Activated T-helper 17 cell treated with anti-CD3 and anti-CD28 coated beads, Interleukin-2, amount 50 U/mL, for 72 hours (primary cell): ENCODE data around the gene RPH3AL. TPM values are rescaled to one million over a fixed set of nuclear protein-coding genes. Genes with fewer than 3 reads are reported as not detected.
A peak's percentile ranks its signal among the peaks of the same experiment; 100 is the strongest.
"Not testable (repeated sequence)": the region's sequence is repeated elsewhere in the genome, so short reads cannot be mapped to it uniquely, and the experiment has no call there.

ENCODE experiments used
- ATAC-seq: fragments of 150-1000 bp; cut with Tn5 transposase; replicated peaks from 2 replicates; pipeline ENCODE4 v1.10.0; 2021; ENCODE audit warnings: mild to moderate bottlenecking, moderate library complexity
- H3K27ac Mint-ChIP-seq: one replicate; pipeline ENCODE4 v1.8.0; 2022; ENCODE audit warnings: mixed read lengths
- H3K27me3 Mint-ChIP-seq: one replicate; pipeline ENCODE4 v1.8.0; 2022; ENCODE audit warnings: mixed read lengths
- H3K36me3 Mint-ChIP-seq: one replicate; pipeline ENCODE4 v1.8.0; 2022; ENCODE audit warnings: low read depth, mild to moderate bottlenecking, mixed read lengths
- H3K4me1 Mint-ChIP-seq: one replicate; pipeline ENCODE4 v1.8.0; 2022; ENCODE audit warnings: mixed read lengths
- H3K4me3 Mint-ChIP-seq: one replicate; pipeline ENCODE4 v1.8.0; 2022; ENCODE audit warnings: mild to moderate bottlenecking, mixed read lengths
- H3K9me3 Mint-ChIP-seq: one replicate; pipeline ENCODE4 v1.8.0; 2022; ENCODE audit warnings: mixed read lengths
- total RNA-seq, 2 donors: library from RNA; stranded (reverse); gene quantifications; one replicate each; pipeline ENCODE4 v1.2.3, GENCODE V29; 2022

The RPH3AL gene
- total RNA-seq, 2 donors from 2014 or later, result 1.9 to 2.5 TPM

DNA sequence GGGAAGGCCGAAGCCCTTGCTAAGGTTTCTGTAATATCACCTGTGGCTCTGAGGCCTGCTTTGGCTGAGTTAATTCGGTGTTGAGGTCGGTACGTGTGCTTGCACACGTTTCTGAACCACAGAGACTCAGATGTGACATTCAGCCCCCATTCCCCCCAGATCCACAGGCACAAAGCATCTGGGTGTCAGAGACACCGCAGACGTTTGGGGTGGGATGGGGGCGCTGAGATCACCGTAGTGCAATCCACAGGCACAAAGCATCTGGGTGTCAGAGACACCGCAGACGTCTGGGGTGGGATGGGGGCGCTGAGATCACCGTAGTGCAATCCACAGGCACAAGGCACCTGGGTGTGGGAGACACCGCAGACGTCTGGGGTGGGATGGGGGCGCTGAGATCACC is 151.3 kb downstream of the RPH3AL start:
- not testable (repeated sequence) for H3K4me3 Mint-ChIP-seq, ATAC-seq, H3K4me1 Mint-ChIP-seq, H3K9me3 Mint-ChIP-seq, H3K27ac Mint-ChIP-seq, H3K36me3 Mint-ChIP-seq
- peaks cover 19% of the 10 kb centered on the region for H3K27me3 Mint-ChIP-seq

GRCh38 chr17:200586-200985 is 152.0 kb downstream of the RPH3AL start:
- Mint-ChIP-seq H3K4me1 (no peaks in the 10 kb centered on the region), H3K4me3 (no peak overlapping the region), H3K27me3 (peaks cover 19% of the 10 kb centered on the region), H3K36me3 (no peaks in the 10 kb centered on the region), H3K27ac (peak overlapping the region; percentile 33), H3K9me3 (no peaks in the 10 kb centered on the region)
- ATAC-seq, result no peak

DNA sequence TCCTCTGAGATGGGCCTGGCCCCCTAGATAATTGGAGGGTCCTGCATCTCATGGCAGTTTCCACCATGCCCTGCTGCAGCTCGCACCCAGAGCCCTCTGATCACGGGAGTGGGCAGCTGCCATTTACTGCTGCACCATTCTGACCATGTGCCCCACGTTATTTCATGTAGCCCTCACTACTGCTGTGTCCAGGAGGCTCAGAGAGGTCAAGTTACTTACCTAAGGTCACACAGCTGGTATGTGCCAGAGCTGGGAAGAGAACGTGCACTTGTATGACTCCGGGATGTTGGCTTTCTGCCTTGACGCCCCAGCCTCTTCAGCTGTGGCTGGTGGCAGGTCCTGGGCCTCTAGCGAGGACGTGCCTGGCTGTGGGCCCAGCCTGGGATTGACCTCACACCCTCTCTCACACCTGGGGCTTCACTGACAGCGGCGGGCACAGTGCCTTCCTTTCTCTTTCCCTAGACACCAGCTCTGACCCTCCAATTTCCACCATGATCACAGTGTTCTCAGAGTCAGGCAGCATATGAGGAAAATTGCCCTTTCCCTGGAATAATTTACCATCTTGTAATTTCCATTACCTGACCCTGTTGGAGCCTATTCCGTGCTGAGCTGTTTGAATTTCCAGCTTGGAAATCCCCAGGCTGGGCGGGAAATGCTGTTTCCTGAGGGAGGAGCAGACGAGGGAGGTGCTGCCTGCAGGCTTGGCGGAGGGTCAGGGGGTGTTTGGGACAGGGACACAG is 152.6 kb downstream of the RPH3AL start:
- H3K9me3 Mint-ChIP-seq, result no peaks in the 10 kb centered on the region
- H3K4me1 Mint-ChIP-seq, result no peaks in the 10 kb centered on the region
- H3K36me3 Mint-ChIP-seq, result no peaks in the 10 kb centered on the region
- peaks cover 19% of the 10 kb centered on the region for H3K27me3 Mint-ChIP-seq
- no peak overlapping the region for H3K4me3 Mint-ChIP-seq
- peak overlapping the region; percentile 33 for H3K27ac Mint-ChIP-seq
- ATAC-seq, result no peak

- ATAC-seq, result no peak
- Mint-ChIP-seq H3K4me3 (no peak overlapping the region), H3K27me3 (peaks cover 19% of the 10 kb centered on the region), H3K36me3 (no peaks in the 10 kb centered on the region), H3K9me3 (no peaks in the 10 kb centered on the region), H3K4me1 (no peaks in the 10 kb centered on the region), H3K27ac (peak overlapping the region; percentile 38)
Observed at GRCh38 chr17:199191-199604, 153.4 kb downstream of the RPH3AL start.

GRCh38 chr17:198225-198624 is 154.4 kb downstream of the RPH3AL start:
- not testable (repeated sequence) for H3K36me3 Mint-ChIP-seq, H3K4me3 Mint-ChIP-seq, H3K9me3 Mint-ChIP-seq, H3K4me1 Mint-ChIP-seq, H3K27ac Mint-ChIP-seq, ATAC-seq
- peaks cover 15% of the 10 kb centered on the region for H3K27me3 Mint-ChIP-seq

DNA sequence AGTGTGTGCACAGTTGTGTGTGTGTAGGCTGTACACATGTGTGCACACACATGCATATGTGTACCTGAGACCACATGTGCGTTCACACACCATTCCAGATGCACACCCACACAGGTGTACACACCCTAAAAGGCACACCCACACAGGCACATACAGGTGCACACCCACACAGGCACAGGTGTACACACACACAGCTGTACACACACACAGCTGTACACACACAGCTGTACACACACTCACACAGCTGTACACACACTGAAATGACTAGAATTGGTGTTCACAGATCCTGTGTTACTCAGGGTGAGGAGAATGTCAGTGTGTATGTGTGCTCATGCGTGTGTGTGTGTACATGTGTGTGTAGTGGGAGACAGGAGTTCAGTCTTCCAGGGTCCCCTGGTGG is 155.3 kb downstream of the RPH3AL start:
- H3K27me3 Mint-ChIP-seq, result peaks cover 15% of the 10 kb centered on the region
- no peak for ATAC-seq
- no peak overlapping the region for H3K27ac Mint-ChIP-seq
- H3K4me3 Mint-ChIP-seq, result no peak overlapping the region
- no peaks in the 10 kb centered on the region for H3K4me1 Mint-ChIP-seq
- H3K9me3 Mint-ChIP-seq, result no peaks in the 10 kb centered on the region
- no peaks in the 10 kb centered on the region for H3K36me3 Mint-ChIP-seq

DNA sequence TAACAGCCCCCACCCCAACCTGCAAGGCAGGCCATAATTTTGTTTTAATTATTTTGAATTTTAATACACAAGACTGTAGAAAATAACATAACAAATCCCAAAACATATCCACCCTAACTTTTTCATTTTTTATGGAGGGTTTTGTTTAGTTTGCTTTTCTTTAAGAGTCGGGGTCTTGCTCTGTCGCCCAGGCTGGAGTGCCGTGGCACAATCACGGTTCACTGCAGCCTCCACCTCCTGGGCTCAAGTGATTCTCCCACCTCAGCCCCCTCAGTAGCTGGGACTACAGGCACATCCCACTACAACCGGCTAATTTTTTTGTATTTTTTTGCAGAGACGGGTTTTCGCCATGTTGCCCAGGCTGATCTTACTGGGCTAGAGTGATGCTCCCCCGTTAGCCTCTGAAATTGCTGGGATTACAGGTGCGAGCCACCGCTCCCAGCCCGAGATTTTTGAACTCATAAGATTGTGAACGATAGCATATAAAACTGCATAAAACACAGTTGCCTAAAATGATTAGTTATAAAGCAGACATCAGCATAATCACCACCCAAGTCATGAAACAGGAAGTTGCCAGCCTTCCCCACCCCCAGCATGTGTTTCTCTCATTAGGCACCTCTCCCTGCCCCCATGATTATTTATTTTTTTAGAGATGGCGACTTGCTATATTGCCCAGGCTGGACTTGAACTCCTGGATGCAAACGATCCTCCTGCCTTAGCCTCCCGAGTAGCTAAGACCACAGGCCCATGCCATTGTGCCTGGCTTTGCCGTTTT is 157.6 kb downstream of the RPH3AL start:
- no peaks in the 10 kb centered on the region for H3K9me3 Mint-ChIP-seq
- H3K36me3 Mint-ChIP-seq, result no peaks in the 10 kb centered on the region
- peaks cover 12% of the 10 kb centered on the region for H3K27me3 Mint-ChIP-seq
- H3K4me1 Mint-ChIP-seq, result no peaks in the 10 kb centered on the region
- ATAC-seq, result no peak
- H3K27ac Mint-ChIP-seq, result no peak overlapping the region
- H3K4me3 Mint-ChIP-seq, result no peak overlapping the region

GRCh38 chr17:193841-194806 is 158.5 kb downstream of the RPH3AL start:
- ATAC-seq, result no peak
- peaks cover 6% of the 10 kb centered on the region for H3K4me1 Mint-ChIP-seq
- H3K4me3 Mint-ChIP-seq, result no peak overlapping the region
- peaks cover 4% of the 10 kb centered on the region for H3K27me3 Mint-ChIP-seq
- no peaks in the 10 kb centered on the region for H3K36me3 Mint-ChIP-seq
- no peak overlapping the region for H3K27ac Mint-ChIP-seq
- no peaks in the 10 kb centered on the region for H3K9me3 Mint-ChIP-seq

GRCh38 chr17:193426-193810 is 159.2 kb downstream of the RPH3AL start:
- Mint-ChIP-seq H3K27ac (no peak overlapping the region), H3K27me3 (peaks cover 4% of the 10 kb centered on the region), H3K4me3 (no peak overlapping the region)

GRCh38 chr17:192666-193425 is 159.8 kb downstream of the RPH3AL start:
- no peaks in the 10 kb centered on the region for H3K9me3 Mint-ChIP-seq
- H3K4me1 Mint-ChIP-seq, result peaks cover 6% of the 10 kb centered on the region

More at GRCh38 chr17:193426-193810, 159.2 kb downstream of the RPH3AL start:
- Mint-ChIP-seq H3K36me3 (no peaks in the 10 kb centered on the region), H3K9me3 (no peaks in the 10 kb centered on the region), H3K4me1 (peaks cover 6% of the 10 kb centered on the region)
- ATAC-seq, result no peak

DNA sequence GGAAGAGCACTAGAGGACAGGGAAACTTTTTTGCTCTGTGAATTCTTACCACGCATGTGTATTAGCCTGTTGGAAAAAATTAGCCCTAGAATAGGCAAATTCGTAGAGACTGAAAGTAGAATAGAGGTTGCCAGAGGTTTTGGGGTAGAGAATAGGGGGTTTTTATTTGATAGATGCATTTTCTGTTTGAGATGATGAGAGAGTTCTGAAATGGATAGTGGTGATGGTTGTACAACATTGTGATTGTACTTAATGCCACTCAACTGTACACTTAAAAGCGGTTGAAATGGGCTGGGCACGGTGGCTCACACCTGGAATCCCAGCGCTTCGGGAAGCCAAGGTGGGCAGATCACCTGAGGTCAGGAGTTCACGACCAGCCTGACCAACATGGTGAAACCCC is 163.2 kb downstream of the RPH3AL start:
- no peaks in the 10 kb centered on the region for H3K9me3 Mint-ChIP-seq
- ATAC-seq, result peak; percentile 83
- peaks cover 3% of the 10 kb centered on the region for H3K27me3 Mint-ChIP-seq

More at GRCh38 chr17:192666-193425, 159.8 kb downstream of the RPH3AL start:
- no peak for ATAC-seq
- H3K4me3 Mint-ChIP-seq, result no peak overlapping the region
- H3K27ac Mint-ChIP-seq, result no peak overlapping the region
- H3K27me3 Mint-ChIP-seq, result peaks cover 2% of the 10 kb centered on the region
- H3K36me3 Mint-ChIP-seq, result no peaks in the 10 kb centered on the region

DNA sequence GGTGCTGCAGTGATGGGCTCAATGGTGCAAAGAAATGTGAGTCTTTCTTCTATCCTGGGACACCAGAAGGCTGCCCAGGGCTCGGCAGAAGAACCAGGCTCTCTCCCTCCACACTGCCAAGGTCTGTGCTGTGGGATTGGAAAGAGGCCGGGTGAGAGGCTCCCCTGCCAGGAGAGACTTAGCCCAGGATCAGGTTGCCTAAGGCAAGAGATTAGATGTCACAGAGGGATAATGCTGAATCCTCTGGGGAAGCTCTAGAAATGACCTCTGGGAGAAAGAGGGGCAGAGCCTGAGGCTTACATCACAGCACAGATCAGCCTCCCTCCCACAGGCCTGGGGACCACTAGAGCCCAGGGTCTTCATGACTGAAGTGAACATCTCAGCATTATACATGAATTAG is 165.5 kb downstream of the RPH3AL start:
- ATAC-seq, result no peak
- Mint-ChIP-seq H3K27ac (no peak overlapping the region), H3K4me1 (peaks cover 26% of the 10 kb centered on the region), H3K27me3 (peaks cover 19% of the 10 kb centered on the region), H3K36me3 (no peaks in the 10 kb centered on the region), H3K9me3 (no peaks in the 10 kb centered on the region), H3K4me3 (no peak overlapping the region)

More for the DNA sequence above, 163.2 kb downstream of the RPH3AL start:
- Mint-ChIP-seq H3K4me1 (peaks cover 26% of the 10 kb centered on the region), H3K36me3 (no peaks in the 10 kb centered on the region), H3K27ac (peak overlapping the region; percentile 23), H3K4me3 (peak overlapping the region; percentile 16)

GRCh38 chr17:185445-186138 is 167.0 kb downstream of the RPH3AL start:
- Mint-ChIP-seq H3K27ac (peak overlapping the region; percentile 32), H3K4me1 (peaks cover 26% of the 10 kb centered on the region), H3K27me3 (peaks cover 21% of the 10 kb centered on the region), H3K4me3 (peak overlapping the region; percentile 55), H3K36me3 (no peaks in the 10 kb centered on the region), H3K9me3 (no peaks in the 10 kb centered on the region)
- peak; percentile 47 for ATAC-seq
